Caco-2 (cell line): ENCODE results near the gene NCKAP5. TPM values are rescaled to one million over a fixed set of nuclear protein-coding genes. Genes with fewer than 3 reads are reported as not detected.

Experiments used
- BruUV-seq: library from RNA; stranded (reverse); fragments of 400-500 nt; replicated peaks from 2 replicates; lab custom pipeline; 2021; lab: Mats Ljungman, UMichigan
- CTCF ChIA-PET: fragments of 300-600 bp; sonication (Branson Sonifier 250); formaldehyde crosslinking; loops from one replicate; lab custom pipeline; 2022; ENCODE audit warnings: antibody characterized with exemption; lab: Charles Lee
- POLR2A ChIA-PET: fragments of 300-600 bp; sonication (Branson Sonifier 250); formaldehyde crosslinking; loops from one replicate; lab custom pipeline; 2022; ENCODE audit warnings: antibody characterized with exemption; lab: Charles Lee
- DNase-seq, 2 experiments: peaks; one replicate each; pipeline versions ENCODE4 v3.0.0 to v3.0.0-alpha.2; 2020 to 2022
- H3K27me3 ChIP-seq: replicated peaks from 2 replicates; pipeline ENCODE4 v1.6.0; 2011; ENCODE audit warnings: low read length; ENCODE audit not compliant: control insufficient read depth, insufficient read depth
- H3K36me3 ChIP-seq: 2 replicates; pipeline ENCODE4 v1.5.1; 2011; ENCODE audit warnings: low read length; ENCODE audit not compliant: control insufficient read depth, insufficient read depth
- H3K4me1 ChIP-seq: fragments of 250-450 bp; sonication (Bioruptor Pico); 2 replicates; pipeline ENCODE4 v1.5.1; 2020; ENCODE audit warnings: mild to moderate bottlenecking
- H3K4me3 ChIP-seq: 2 replicates; pipeline ENCODE4 v1.5.1; 2011; ENCODE audit warnings: low read depth, mild to moderate bottlenecking, control low read depth, low read length
- H3K9me3 ChIP-seq: fragments of 250-450 bp; sonication (Bioruptor Pico); 2 replicates; pipeline ENCODE4 v1.5.1; 2020; ENCODE audit warnings: mild to moderate bottlenecking, moderate library complexity
- H3K27ac Mint-ChIP-seq: one replicate; pipeline ENCODE4 v1.8.0; 2022; ENCODE audit warnings: mixed read lengths; ENCODE audit not compliant: unreplicated experiment
- H3K27me3 Mint-ChIP-seq: one replicate; pipeline ENCODE4 v1.8.0; 2022; ENCODE audit warnings: mixed read lengths; ENCODE audit not compliant: insufficient read depth, unreplicated experiment
- H3K36me3 Mint-ChIP-seq: one replicate; pipeline ENCODE4 v1.8.0; 2022; ENCODE audit warnings: mild to moderate bottlenecking, mixed read lengths; ENCODE audit not compliant: insufficient read depth, unreplicated experiment
- H3K4me1 Mint-ChIP-seq: one replicate; pipeline ENCODE4 v1.8.0; 2022; ENCODE audit warnings: low read depth, mixed read lengths; ENCODE audit not compliant: unreplicated experiment
- H3K4me3 Mint-ChIP-seq: one replicate; pipeline ENCODE4 v1.8.0; 2022; ENCODE audit warnings: mild to moderate bottlenecking, moderate library complexity, mixed read lengths; ENCODE audit not compliant: unreplicated experiment
- H3K9me3 Mint-ChIP-seq: one replicate; pipeline ENCODE4 v1.8.0; 2022; ENCODE audit warnings: mixed read lengths; ENCODE audit not compliant: unreplicated experiment
- intact Hi-C: fragments of 100-400 bp; cut with micrococcal nuclease; formaldehyde crosslinking; loops from one replicate; pipeline ENCODE4 v1.10.0; 2022; ENCODE audit not compliant: unreplicated experiment
- total RNA-seq: library from RNA; stranded (reverse); gene quantifications from 2 replicates; pipeline ENCODE4 v1.2.3, GENCODE V29; 2022
- TF ChIP-seq, protein P1 (sequence below), 2 experiments: fragments of 200-600 bp in 1 of 2; IDR thresholded peaks; 1 replicate in 1 of 2; 2 replicates in 1 of 2; pipeline versions ENCODE4 v1.5.1 to v1.8.0; 2011 to 2022; ENCODE audit warnings: antibody characterized with exemption in 1 of 2, control low read depth in 1 of 2, inconsistent platforms in 1 of 2, low read depth in 1 of 2, low read length in 1 of 2, mild to moderate bottlenecking in 1 of 2, moderate library complexity in 1 of 2; ENCODE audit not compliant: insufficient read depth in 1 of 2, severe bottlenecking in 1 of 2, unreplicated experiment in 1 of 2

NCKAP5 gene
- total RNA-seq, 1 experiment from 2014 or later: 3.8 TPM

- no peaks in the 10 kb centered on the region for H3K36me3 ChIP-seq
- H3K9me3 Mint-ChIP-seq: no peaks in the 10 kb centered on the region
- ChIA-PET CTCF (no interaction called here), POLR2A (no interaction called here)
- no peak overlapping the region for H3K4me3 Mint-ChIP-seq
- H3K36me3 Mint-ChIP-seq: no peaks in the 10 kb centered on the region
- no peak for DNase-seq
- no peaks in the 10 kb centered on the region for H3K9me3 ChIP-seq
- H3K27me3 Mint-ChIP-seq: no peaks in the 10 kb centered on the region
- no peaks in the 10 kb centered on the region for H3K4me1 ChIP-seq
- no peak overlapping the region for H3K27ac Mint-ChIP-seq
- H3K27me3 ChIP-seq: no peaks in the 10 kb centered on the region
- intact Hi-C loops: loop anchor here (10.0 kb wide), 1 partner anchor 115 kb away; the partner anchor contains the start of gene LYPD1
- BruUV-seq: no TSS peak
- no peak overlapping the region for H3K4me3 ChIP-seq
- H3K4me1 Mint-ChIP-seq: no peaks in the 10 kb centered on the region
- TF ChIP-seq, protein P1, sequence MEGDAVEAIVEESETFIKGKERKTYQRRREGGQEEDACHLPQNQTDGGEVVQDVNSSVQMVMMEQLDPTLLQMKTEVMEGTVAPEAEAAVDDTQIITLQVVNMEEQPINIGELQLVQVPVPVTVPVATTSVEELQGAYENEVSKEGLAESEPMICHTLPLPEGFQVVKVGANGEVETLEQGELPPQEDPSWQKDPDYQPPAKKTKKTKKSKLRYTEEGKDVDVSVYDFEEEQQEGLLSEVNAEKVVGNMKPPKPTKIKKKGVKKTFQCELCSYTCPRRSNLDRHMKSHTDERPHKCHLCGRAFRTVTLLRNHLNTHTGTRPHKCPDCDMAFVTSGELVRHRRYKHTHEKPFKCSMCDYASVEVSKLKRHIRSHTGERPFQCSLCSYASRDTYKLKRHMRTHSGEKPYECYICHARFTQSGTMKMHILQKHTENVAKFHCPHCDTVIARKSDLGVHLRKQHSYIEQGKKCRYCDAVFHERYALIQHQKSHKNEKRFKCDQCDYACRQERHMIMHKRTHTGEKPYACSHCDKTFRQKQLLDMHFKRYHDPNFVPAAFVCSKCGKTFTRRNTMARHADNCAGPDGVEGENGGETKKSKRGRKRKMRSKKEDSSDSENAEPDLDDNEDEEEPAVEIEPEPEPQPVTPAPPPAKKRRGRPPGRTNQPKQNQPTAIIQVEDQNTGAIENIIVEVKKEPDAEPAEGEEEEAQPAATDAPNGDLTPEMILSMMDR (IDR thresholded peaks at IDR 0.05; ENCODE audit: insufficient read depth in 1 of 2, low read depth in 1 of 2, low read length in 1 of 2, severe bottlenecking in 1 of 2, unreplicated experiment in 1 of 2): no peak
Measured at GRCh38 chr2:132790207-132790785, 778.0 kb downstream of the NCKAP5 start.

DNA sequence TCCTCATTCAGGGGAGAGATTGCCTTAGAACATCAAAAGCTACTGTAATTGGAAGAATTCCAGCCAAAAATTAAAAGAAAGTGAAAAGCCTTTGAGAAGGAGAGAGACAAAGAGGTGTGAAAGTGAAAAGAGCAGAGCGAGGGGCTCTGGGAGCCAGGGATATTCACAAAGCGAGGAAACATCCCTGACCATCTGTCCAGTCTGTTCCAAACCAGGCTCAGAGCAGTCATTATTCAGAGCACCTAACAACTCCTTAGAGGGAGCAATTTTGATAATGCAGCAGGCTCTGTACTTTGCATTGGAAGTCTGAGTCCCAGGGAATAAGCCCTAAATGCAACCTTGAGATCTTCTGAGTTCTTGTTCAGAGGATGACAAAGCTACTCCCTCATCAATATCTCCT, 779.2 kb downstream of the NCKAP5 start:
- Mint-ChIP-seq H3K27me3 (no peaks in the 10 kb centered on the region), H3K27ac (no peak overlapping the region), H3K4me3 (no peak overlapping the region), H3K36me3 (no peaks in the 10 kb centered on the region), H3K9me3 (no peaks in the 10 kb centered on the region), H3K4me1 (no peaks in the 10 kb centered on the region)
- H3K4me3 ChIP-seq: no peak overlapping the region
- no peaks in the 10 kb centered on the region for H3K4me1 ChIP-seq
- H3K36me3 ChIP-seq: no peaks in the 10 kb centered on the region
- no peaks in the 10 kb centered on the region for H3K9me3 ChIP-seq
- no TSS peak for BruUV-seq
- no peak for DNase-seq
- POLR2A ChIA-PET: no interaction called here
- H3K27me3 ChIP-seq: no peaks in the 10 kb centered on the region
- intact Hi-C loops: no loop called here
- CTCF ChIA-PET: no interaction called here
- TF ChIP-seq, protein P1 (IDR thresholded peaks at IDR 0.05; ENCODE audit: insufficient read depth in 1 of 2, low read depth in 1 of 2, low read length in 1 of 2, severe bottlenecking in 1 of 2, unreplicated experiment in 1 of 2): no peak

DNA sequence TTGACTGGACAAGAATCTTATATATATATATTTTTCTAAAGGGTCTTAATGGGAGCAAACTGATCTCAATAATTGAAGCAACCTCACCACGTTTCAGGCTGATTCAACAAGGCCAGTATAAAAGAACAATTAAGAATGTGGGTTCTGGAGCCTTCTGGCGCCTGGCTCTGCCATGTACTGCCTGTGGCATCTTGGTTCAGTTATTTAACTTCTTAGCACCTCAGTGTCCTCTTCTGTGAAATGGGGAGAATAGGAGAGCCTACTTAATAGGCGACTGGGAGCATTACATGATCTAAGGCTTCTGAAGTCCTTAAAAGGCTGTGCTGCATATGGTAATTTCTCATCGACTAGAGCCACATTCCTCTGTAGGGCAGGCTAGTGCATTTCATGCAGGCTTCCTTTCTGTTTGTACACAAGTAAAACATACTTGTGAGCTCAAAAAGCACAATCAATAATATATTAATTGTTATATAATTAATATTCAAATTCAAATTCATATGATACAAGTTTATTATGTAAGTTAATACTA, 779.9 kb downstream of the NCKAP5 start:
- no TSS peak for BruUV-seq
- no peaks in the 10 kb centered on the region for H3K36me3 Mint-ChIP-seq
- ChIA-PET POLR2A (no interaction called here), CTCF (no interaction called here)
- H3K27ac Mint-ChIP-seq: no peak overlapping the region
- no peaks in the 10 kb centered on the region for H3K9me3 ChIP-seq
- no peaks in the 10 kb centered on the region for H3K27me3 ChIP-seq
- TF ChIP-seq, protein P1 (IDR thresholded peaks at IDR 0.05; ENCODE audit: insufficient read depth in 1 of 2, low read depth in 1 of 2, low read length in 1 of 2, severe bottlenecking in 1 of 2, unreplicated experiment in 1 of 2): no peak
- no peaks in the 10 kb centered on the region for H3K4me1 ChIP-seq
- no peaks in the 10 kb centered on the region for H3K4me1 Mint-ChIP-seq
- no peak for DNase-seq
- no peaks in the 10 kb centered on the region for H3K9me3 Mint-ChIP-seq
- no peak overlapping the region for H3K4me3 Mint-ChIP-seq
- intact Hi-C loops: no loop called here
- H3K27me3 Mint-ChIP-seq: no peaks in the 10 kb centered on the region
- H3K4me3 ChIP-seq: no peak overlapping the region
- no peaks in the 10 kb centered on the region for H3K36me3 ChIP-seq
